Karpas-422 (cell line): ENCODE results near the gene RIOX2. TPM values are rescaled to one million over a fixed set of nuclear protein-coding genes. Genes with fewer than 3 reads are reported as not detected.

Experiments used
- DNase-seq: peaks from one replicate; pipeline ENCODE4 v3.0.0-alpha.2; 2015
- H2AFZ ChIP-seq: fragments of 200-600 bp; sonication (generic); 2 replicates; pipeline ENCODE4 v1.6.1; 2014; ENCODE audit warnings: antibody characterized with exemption, low read length, mixed read lengths
- H3K27ac ChIP-seq: fragments of 200-600 bp; sonication (generic); 2 replicates; pipeline ENCODE4 v1.5.1; 2014; ENCODE audit warnings: mild to moderate bottlenecking, low read length, moderate library complexity
- H3K27me3 ChIP-seq: fragments of 200-600 bp; sonication (generic); 2 replicates; pipeline ENCODE4 v1.6.1; 2014; ENCODE audit warnings: low read length, mixed read lengths
- H3K36me3 ChIP-seq: fragments of 200-600 bp; sonication (generic); 2 replicates; pipeline ENCODE4 v1.6.1; 2014; ENCODE audit warnings: low read length, mixed read lengths; ENCODE audit not compliant: insufficient read depth
- H3K4me1 ChIP-seq: fragments of 200-600 bp; sonication (generic); 2 replicates; pipeline ENCODE4 v1.6.1; 2014; ENCODE audit warnings: mild to moderate bottlenecking, low read length, mixed read lengths
- H3K4me2 ChIP-seq: fragments of 200-600 bp; sonication (generic); 2 replicates; pipeline ENCODE4 v1.6.1; 2014; ENCODE audit warnings: low read length, low read depth, mild to moderate bottlenecking; ENCODE audit not compliant: poor library complexity, severe bottlenecking
- H3K4me3 ChIP-seq: fragments of 200-600 bp; sonication (generic); 2 replicates; pipeline ENCODE4 v1.5.1; 2014; ENCODE audit warnings: mild to moderate bottlenecking, antibody characterized with exemption, low read length, mixed read lengths
- H3K79me2 ChIP-seq: fragments of 200-600 bp; sonication (generic); 2 replicates; pipeline ENCODE4 v1.6.1; 2014; ENCODE audit warnings: mild to moderate bottlenecking, low read length, mixed read lengths
- H3K9ac ChIP-seq: fragments of 200-600 bp; sonication (generic); 2 replicates; pipeline ENCODE4 v1.6.0; 2014; ENCODE audit warnings: low read length
- H3K9me2 ChIP-seq: fragments of 200-600 bp; sonication (generic), shearing (Covaris generic); replicated peaks from 2 replicates; pipeline ENCODE4 v1.6.0; 2014; ENCODE audit warnings: mild to moderate bottlenecking, low read length, moderate library complexity; ENCODE audit not compliant: insufficient read depth
- H3K9me3 ChIP-seq: fragments of 300-700, 200-600 bp; sonication (generic); 2 replicates; pipeline ENCODE4 v1.6.1; 2014; ENCODE audit warnings: low read length, mixed read lengths
- H4K20me1 ChIP-seq: fragments of 200-600 bp; sonication (generic); 2 replicates; pipeline ENCODE4 v1.6.1; 2014; ENCODE audit warnings: mild to moderate bottlenecking, antibody characterized with exemption, low read length, low read depth; ENCODE audit not compliant: insufficient read depth
- total RNA-seq: library from RNA; depleted of rRNA; stranded (reverse); fragments of >200 nt; shearing (Covaris generic); gene quantifications from 2 replicates; pipeline ENCODE4 v1.2.3, GENCODE V29; 2014; ENCODE audit warnings: low replicate concordance; rRNA removed

The RIOX2 gene
- total RNA-seq, 1 experiment from 2014 or later = 55.6 TPM

GRCh38 chr3:97895216-97895615, 77.0 kb downstream of the RIOX2 start:
- H4K20me1 ChIP-seq = no peaks in the 10 kb centered on the region
- no peaks in the 10 kb centered on the region for H3K9me2 ChIP-seq
- DNase-seq = no peak
- no peak overlapping the region for H3K4me3 ChIP-seq
- no peak overlapping the region for H2AFZ ChIP-seq
- H3K27me3 ChIP-seq = no peaks in the 10 kb centered on the region
- no peaks in the 10 kb centered on the region for H3K9me3 ChIP-seq
- H3K36me3 ChIP-seq = no peaks in the 10 kb centered on the region
- no peak overlapping the region for H3K9ac ChIP-seq
- H3K79me2 ChIP-seq = no peaks in the 10 kb centered on the region
- no peaks in the 10 kb centered on the region for H3K4me1 ChIP-seq
- H3K27ac ChIP-seq = no peak overlapping the region
- no peak overlapping the region for H3K4me2 ChIP-seq

GRCh38 chr3:97892852-97893251, 79.4 kb downstream of the RIOX2 start:
- no peak overlapping the region for H3K4me3 ChIP-seq
- no peaks in the 10 kb centered on the region for H3K79me2 ChIP-seq
- no peak overlapping the region for H3K4me2 ChIP-seq
- no peak overlapping the region for H3K9ac ChIP-seq
- no peak overlapping the region for H3K27ac ChIP-seq
- H3K9me3 ChIP-seq = no peaks in the 10 kb centered on the region
- H3K36me3 ChIP-seq = no peaks in the 10 kb centered on the region
- H4K20me1 ChIP-seq = no peaks in the 10 kb centered on the region
- no peaks in the 10 kb centered on the region for H3K9me2 ChIP-seq
- no peaks in the 10 kb centered on the region for H3K4me1 ChIP-seq
- DNase-seq = no peak
- no peaks in the 10 kb centered on the region for H3K27me3 ChIP-seq
- H2AFZ ChIP-seq = no peak overlapping the region

Other genes with a start within 250 kb of the RIOX2 start
- 13.5 and 33.7 TPM in 2 replicates for gene ARL6, start 207.7 kb downstream of the RIOX2 start, total RNA-seq
- gene CRYBG3, start 150.4 kb downstream of the RIOX2 start, total RNA-seq = 0.61 and 1.1 TPM in 2 replicates
- not detected in 2 replicates for gene GABRR3, start 62.9 kb upstream of the RIOX2 start, total RNA-seq
- not detected in 2 replicates for gene OR5AC2, start 114.7 kb upstream of the RIOX2 start, total RNA-seq
- not detected in 2 replicates for gene OR5H1, start 158.3 kb upstream of the RIOX2 start, total RNA-seq
- not detected in 2 replicates for gene OR5H14, start 175.0 kb upstream of the RIOX2 start, total RNA-seq
- gene OR5H15, start 194.3 kb upstream of the RIOX2 start, total RNA-seq = not detected in 2 replicates